HG03457 (cell line): ENCODE results near the gene SETD4.
"Not testable (repeated sequence)": the region's sequence is repeated elsewhere in the genome, so short reads cannot be mapped to it uniquely, and the experiment has no call there.

Experiments used
- ATAC-seq: cut with Tn5 transposase; IDR thresholded peaks from one replicate; pipeline ENCODE4 v1.9.1; 2021; ENCODE audit warnings: moderate number of reproducible peaks; ENCODE audit not compliant: unreplicated experiment

SETD4 gene, protein sequence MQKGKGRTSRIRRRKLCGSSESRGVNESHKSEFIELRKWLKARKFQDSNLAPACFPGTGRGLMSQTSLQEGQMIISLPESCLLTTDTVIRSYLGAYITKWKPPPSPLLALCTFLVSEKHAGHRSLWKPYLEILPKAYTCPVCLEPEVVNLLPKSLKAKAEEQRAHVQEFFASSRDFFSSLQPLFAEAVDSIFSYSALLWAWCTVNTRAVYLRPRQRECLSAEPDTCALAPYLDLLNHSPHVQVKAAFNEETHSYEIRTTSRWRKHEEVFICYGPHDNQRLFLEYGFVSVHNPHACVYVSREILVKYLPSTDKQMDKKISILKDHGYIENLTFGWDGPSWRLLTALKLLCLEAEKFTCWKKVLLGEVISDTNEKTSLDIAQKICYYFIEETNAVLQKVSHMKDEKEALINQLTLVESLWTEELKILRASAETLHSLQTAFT

DNA sequence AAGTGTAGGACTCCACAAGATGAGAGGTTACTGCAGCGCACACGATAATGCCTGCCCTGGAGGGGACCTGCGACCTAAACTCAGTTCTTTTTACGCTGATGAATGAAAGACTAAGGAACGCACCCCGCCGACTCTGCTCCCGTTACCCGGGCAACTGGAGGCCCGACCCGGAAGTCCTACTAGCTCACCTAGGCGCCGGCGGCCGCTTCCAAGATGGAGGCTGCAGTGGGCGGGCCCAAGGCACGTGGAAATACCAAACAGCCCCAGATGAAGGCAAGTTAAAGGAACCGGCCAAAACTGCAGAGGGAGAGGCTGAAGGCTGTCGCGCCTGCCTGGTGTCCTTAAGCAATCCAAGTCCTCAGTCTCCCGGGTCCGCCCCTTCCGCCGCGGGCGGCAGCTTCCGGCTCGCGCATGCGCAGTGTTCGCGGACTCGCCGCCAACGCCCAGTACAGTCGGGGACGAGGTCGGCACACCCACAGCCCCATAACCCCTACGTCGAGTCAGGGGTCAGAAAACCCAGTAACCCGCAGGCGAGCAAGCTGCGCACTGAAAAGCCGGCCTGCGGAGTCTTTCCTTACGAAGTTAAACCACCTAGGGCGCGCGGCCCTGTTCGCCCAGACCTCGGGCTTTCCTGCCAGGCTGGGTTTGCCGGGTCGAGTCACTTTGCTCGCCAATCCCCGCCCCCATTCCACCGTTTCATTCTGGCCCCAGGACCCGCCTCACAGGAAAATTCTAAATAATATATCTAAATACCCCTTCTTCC is at the start of gene SETD4:
TSS of gene SETD4 (minus strand) at position 368 of the 763 bp plus-strand sequence. CDS start 1,638 bp downstream, outside the sequence.
- ATAC-seq = peak; percentile 77

DNA sequence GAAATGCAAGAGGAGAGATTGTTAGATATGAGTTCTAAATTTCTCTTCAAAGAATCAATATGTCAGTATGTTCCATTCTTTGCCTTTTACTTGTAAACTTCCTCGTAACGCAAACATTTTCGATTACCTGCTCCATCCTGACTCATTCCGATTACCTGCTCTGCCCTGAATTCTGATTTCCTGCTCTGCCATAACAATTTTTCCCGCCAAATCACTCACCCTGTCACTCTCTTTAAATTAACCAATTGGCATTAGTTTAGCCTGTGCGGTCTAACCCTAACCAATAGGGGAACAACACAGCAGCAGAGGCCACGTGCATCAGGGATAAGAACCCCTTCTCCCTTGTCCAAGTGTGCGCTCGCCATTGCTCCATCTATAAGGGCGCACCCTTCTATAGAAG is 49.5 kb upstream of the SETD4 start:
- ATAC-seq = no peak

DNA sequence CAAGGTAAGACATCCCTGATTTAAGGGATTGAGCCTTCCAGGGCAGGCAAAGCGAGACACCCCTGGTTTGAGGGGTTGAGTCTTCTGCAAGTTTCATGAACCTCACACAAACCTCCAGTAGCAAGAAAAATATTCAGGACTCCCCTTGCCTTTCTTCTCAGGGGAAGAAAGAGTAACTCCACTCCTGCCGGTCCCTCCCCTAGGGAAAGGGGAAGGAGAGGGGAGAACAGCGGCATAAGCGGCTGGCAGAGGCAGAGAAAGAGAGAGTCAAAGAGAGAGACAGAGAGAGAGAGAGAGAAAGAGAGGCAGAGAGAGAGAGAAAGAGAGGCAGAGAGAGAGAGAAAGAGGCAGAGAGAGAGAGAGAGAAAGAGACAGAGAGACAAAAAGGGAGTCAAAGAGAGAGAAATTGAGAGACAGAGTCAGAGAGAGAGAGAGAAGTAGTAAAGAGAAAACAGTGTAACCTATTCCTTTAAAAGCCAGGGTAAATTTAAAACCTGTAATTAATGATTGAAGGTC is 45.1 kb upstream of the SETD4 start:
- no peak for ATAC-seq

DNA sequence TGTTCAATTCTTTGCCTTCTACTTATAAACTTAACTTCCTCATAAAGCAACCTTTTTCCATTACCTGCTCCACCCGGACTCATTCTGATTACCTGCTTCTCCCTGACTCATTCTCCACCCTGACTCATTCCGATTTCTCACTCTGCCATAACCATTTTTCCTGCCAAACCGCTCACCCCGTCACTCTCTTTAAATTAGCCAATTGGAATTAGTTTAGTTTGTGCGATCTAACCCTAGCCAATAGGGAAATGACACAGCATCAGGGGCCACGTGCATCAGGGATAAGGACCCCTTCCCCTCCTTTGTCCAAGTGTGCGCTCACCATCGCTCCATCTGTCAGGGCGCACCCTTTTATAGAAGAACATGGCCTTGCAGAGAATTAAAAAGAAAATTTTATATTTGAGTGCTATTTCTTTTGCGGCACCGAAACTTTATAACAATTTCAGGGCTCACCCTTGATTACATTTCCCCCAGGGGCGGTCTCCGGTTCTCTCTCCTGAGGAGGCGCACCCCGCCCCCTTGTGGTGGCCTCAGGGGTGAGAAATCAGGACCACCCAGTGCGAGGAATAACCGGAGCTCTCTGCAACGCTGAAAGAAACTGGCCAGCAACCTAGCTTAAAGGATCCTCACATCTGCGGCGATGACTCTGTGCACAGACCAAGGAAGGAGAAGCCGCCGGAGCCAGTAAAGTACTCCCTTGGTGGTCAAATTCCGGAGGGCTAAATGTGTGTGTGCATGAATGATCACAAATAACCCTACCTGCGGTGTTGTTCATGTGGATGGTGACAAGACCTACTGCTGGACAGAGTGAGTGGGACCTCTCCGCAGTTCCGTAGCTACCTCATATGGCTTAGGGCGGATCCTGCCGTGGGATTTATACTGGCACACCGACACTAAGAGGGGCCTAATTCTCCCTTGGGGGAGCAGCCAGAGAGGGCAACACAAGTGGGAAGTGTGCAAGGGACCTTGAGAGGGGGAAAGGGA is 44.3 kb upstream of the SETD4 start:
- no peak for ATAC-seq

DNA sequence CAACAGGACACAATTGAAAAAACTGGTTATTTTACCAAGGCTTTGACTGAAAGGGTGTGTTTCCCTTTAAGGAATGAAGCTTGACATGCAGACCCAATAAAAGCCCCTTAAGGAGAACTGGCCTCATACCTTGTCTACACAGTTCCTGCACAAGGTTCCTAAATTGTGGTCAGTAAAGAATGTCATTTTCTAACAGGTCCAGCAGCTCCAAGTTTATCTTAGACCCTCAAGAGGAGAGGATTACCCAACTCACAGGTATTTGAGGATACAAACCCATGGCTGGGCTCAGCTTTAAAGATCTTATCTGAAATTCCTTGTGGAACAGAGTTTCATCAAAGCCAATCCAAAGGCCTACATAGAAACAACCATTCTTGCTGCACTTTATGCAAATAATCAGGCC is 43.1 kb upstream of the SETD4 start:
- ATAC-seq = no peak

DNA sequence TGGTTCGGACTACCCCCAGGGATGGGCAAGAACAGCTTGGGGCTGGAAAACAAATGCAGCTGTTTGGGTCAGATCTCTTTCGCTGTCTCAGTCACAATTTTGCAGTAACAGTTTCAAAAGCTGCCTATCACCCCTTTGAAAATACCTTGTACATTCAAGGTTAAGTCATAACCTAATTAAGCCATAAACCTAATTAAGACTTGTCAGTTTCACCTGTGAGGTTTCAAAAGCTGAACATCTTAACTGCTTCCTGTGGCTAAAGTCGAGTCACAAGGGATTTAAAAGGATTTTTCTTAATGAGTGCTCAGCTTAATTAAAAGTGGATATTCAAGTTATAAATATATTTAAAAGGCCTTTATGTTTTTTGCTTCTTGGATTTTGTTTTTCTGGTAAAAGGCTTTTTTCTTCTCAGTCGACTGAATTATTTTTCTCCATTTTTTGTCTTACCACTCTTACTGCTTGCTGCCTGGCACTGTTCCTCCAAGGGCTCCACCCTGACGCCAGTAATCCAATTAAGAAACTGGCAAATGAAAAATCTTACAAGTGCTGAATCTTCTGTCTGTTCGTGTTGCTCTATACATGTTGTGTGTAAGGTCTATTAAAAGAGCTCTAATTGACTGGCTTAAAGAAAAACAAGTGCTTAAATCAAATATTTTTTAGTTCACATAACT is 40.8 kb upstream of the SETD4 start:
- ATAC-seq = no peak

DNA sequence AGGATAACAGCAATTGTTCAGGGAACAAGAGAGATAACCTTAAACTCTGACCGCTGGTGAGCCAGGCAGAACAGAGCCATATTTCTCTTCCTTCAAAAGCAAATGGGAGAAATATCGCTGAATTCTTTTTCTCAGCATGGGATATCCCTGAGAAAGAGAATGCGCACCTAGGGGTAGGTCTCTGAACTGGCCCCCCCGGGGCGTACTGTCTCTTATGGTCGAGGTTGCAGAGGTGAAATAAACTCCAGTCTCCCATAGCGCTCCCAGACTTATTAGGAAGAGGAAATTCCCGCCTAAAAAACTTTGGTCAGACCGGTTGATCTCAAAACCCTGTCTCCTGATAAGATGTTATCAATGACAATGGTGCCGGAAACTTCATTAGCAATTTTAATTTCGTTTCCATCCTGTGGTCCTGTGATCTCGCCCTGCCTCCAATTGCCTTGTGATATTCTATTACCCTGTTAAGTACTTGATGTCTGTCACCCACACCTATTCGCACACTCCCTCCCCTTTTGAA is 39.4 kb upstream of the SETD4 start:
- not testable (repeated sequence) for ATAC-seq

DNA sequence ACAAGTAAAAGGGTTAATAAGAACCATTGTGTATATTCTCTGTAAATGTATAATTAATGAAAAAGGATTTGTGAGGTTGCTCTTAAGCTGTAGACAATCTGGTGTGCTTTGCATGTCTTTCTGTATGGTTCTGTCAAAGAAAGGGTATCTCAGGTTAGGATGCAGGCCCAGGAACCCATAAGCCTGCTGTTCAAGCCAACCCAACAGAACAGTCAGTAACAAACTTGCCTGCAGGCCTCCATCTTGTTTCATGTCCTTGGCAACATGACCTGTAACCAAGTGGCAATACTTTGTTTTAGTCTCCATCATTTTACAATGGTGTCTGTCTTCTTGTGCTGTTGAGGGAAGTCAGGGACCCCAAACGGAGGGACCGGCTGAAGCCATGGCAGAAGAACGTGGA is 38.7 kb upstream of the SETD4 start:
- no peak for ATAC-seq

DNA sequence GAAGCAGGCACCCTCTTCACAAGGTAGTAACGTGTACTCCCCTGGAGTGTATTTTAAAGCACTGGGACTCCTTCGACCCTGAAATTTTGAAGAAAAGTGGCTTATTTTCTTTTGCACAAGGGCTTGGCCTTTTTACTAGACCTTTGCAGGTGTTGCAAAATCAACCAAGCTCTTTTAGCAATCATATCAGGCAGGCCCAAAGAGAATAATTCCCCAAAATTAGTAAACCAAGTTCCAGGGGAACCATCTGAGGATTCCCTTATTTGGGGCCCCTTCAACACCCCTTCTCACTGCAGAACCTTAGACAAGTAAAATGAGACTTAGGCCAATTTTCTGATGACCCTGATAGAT is 37.8 kb upstream of the SETD4 start:
- no peak for ATAC-seq

DNA sequence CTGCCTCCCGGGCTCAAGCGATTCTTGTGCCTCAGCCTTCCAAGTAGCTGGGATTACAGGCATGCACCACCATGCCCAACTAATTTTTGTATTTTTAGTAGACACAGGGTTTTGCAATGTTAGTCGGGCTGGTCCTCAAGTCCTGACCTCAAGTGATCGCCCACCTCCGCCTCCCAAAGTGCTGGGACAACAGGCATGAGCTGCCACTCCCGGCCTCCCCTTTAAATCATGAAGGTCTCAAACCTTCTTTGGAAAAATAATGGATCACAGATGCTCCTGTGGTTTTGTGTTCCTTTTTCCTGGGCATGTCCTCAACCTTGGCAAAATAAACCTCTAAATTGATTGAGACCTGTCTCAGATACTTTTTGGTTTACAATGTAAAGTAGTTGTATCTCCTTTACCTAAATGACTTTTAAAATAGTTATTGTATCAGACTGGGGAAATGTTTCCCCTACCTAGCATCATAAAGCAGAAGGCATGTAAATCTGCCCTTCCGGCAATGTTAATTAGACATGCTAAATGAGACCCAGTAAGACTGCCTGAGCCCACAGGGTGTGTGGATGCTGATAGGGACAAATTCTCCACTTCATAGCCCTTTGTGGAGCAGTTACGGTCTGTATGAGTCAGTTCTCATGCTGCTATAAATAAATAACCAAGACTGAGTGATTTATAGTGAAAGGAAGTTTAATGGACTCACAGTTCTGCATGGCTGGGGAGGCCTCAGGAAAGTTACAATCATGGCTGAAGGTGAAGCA is 37.3 kb upstream of the SETD4 start:
- ATAC-seq = no peak

DNA sequence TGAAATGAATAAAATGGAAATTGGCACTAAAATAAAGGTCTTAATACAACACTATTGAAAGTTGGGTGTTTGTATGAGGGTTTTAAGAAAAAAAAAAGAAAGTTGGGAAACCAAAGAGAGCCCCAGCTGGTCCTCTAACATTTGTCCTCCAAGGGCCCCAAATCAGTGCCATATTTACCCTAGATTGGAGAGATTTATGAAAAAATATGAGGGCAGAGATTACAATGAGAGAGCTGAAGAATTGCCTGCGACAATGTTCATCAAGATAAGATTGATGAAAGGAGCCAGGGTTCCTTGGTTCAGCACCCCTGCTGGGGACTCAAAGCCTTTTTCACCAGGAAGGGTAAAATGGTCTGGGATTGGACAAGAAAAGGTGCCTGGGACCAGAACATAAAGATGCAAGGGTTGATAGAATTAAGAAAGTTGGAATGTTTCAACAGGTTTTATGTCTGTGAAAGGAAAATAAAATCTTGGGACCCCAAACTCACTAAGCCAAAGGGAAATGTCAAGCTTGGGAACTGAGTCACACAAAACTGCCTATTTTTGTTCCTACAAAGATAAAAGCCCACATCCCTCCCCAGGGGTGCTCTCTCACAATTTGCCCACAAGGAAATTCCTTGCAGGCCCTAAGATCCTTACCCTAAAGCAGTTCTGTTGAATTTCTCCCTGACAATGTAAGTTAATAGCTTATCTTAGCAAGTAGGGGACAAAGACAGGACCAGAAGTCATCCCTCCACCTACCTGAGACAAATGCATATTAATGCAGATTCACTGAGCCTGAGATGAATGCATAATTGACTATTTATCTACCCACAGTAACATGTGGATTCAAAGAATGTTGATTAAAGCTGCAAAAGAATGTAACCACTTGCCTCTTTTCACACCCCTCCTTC is 36.3 kb upstream of the SETD4 start:
- ATAC-seq = no peak

DNA sequence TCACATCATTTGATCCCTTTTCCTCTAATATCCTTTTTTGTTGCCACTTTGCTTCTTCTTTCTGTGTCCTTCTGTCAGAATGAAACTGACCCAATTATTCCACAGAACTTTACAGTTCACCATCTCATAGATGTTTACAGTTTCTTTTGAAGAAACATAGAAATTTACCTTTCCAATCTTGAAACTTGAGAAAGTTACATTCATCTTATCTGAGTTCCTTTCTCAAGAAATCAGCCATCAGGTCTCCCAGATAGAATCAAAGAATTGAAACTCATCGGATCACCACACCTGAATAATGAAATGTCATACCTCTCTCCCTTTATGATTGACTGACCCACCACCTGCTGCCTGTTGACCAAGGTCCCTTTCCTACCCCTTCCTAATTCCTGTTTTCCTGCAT is 33.2 kb upstream of the SETD4 start:
- ATAC-seq = no peak

DNA sequence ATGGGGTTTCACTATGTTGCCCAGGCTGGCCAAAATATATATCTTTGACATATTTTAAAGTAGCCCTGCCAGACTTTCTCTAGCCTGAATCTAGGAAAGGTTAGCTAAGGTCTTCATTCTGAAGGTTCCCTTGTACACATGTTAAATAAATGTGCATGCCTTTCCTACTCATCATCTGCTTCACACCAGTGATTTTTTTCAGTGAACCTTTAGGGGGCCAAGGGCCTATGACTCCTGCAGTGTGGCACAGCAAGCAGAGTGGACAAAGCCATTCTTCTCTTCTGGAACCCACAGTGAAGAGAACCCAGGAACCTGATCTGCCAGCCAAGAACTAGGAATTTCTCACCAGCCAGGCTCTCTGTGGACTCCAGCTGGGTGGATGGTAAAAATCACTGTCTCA is 32.4 kb upstream of the SETD4 start:
- ATAC-seq = no peak

DNA sequence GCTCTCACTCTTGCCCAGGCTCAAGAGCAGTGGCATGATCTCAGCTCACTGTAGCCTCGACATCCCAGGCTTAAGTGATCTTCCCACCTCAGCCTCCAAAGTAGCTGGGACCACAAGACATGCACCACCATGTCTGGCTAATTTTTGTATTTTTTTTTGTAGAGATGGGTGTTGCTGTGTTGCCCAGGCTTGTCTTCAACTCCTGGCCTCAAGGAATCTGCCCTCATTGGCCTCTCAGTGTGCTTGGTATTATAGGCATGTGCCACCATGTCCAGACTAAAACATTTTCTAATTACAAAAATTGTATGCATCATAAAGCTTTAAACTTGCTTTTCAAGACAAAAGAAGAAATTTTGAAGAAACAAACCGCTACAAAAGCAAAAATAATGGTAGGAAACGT is 29.6 kb upstream of the SETD4 start:
- no peak for ATAC-seq

DNA sequence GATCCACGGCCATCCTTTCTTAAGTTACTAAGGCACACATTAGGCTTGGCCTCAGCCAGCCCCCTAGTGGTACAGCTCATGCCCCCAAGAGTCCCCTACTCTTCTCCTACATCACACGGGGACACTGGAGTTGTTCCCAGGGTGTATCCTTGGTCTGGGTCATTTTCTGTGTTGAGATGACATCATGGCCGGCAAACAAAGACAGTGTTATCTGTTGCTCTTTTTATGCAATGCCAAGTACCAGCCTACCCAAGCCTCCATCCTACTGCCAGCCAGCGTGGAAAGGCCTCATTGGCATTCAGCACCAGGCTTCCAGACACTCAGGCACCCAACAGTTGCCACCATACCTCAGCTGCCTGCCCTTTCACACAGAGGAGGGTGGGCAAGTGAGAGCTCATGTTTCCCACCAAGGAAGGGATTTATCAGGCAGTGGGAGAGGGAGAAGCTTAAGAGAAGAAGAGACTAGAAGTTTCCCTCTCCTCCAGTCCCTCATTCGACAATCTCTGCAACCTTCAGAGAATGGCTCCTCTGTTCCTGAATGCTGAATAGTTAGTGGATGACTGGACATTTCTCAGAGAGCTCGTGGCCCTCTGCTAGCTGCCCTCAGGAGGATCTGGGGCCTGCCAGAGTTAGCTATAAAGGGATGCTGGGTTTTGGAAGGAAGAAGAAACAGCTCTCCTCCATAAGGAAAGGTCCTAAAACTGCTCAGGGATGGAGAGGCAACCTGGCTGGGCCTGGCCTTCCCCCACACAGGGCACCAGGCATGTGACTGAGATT is 27.2 kb upstream of the SETD4 start:
- ATAC-seq = no peak

DNA sequence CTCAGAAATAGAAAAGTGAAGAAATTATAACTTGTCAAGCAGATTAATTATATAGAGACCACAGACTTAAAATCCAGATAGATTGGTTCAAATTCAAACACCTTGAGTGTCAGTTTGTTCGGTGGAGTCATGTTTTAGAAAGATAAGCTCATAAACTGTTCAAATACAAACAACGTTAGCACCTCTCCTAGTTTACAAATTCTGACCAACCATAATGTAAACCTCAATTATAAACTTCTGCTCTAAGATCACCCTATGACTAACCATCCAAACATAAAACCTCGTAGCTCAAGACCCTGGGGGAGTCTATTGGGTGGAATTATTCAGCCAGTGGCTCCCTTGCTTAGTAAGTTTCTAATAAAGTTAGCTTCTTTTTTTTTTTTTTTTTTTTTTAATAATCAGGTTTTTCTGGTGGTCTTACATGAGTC is 21.9 kb upstream of the SETD4 start:
- no peak for ATAC-seq

DNA sequence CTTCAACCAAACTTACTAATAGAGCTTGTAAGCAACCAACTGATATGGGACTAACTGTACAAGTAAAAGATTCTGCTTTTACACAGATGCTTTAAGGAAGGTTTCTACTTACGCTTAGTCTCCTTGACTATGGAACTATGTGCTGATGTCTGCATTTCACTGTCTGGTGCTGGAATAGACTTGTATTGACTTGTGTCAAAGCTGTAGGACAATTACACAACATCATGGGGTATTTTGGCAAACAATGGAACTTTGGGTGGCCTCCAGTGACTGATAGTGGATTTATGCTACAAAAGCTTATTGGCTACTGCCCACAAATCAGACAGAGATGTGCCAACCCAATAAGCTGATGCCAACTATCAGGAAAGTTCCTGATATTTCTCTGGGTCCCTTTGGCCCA is 20.1 kb upstream of the SETD4 start:
- no peak for ATAC-seq

DNA sequence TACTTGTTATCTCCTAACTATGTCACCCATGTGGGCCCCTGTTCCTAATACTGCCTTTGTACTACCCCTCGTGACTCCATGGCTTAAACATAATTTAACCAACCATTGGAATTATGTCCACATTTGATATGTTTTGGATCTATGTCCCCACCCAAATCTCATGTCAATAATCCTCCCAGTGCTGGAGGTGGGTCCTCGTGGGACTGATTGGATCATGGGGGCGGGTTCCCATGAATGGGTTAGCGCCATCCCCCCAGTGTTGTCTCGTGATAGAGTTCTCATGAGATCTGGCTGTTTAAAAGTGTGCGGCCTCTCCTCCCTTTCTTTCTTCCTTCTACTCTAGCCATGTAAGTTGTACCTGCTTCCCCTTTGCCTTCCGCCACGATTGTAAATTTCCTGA is 19.3 kb upstream of the SETD4 start:
- no peak for ATAC-seq
